H54 (cell line): ENCODE data around the gene DSCAML1.

Source experiments
- DNase-seq: peaks from one replicate; pipeline ENCODE4 v3.0.0; 2011; ENCODE audit warnings: low spot score, mixed read lengths; ENCODE audit not compliant: insufficient read length
- FAIRE-seq: peaks from 3 replicates; lab custom pipeline; 2011; peaks lifted over from hg19 to GRCh38; lab: Jason Lieb, UNC
- POLR2A ChIP-seq: IDR thresholded peaks from 2 replicates; pipeline ENCODE4 v1.6.1; 2011; ENCODE audit warnings: low read depth, mild to moderate bottlenecking, low read length

DSCAML1 gene

DNA sequence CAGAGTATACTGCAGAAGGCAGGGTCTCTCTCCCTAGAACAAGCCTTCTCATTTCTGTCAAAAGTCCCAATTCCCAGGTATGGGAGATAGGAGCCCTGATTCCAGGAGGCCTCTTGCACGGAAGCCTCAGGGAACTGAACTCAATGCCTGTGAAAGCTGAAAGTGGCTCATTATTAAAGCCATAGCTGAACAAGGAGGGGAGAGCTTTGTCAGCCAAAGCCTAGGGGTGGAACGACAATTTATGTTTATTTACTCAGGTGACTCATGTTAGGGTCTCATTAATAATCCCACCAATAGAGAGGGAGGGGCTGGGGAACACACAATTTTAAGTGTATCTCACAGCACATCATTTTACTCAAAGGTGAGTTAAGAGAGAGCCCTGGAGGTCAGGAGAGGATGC lies 44.9 kb downstream of the DSCAML1 start:
- FAIRE-seq (no peak), DNase-seq (no peak)
- TF ChIP-seq POLR2A, result no peak

DNA sequence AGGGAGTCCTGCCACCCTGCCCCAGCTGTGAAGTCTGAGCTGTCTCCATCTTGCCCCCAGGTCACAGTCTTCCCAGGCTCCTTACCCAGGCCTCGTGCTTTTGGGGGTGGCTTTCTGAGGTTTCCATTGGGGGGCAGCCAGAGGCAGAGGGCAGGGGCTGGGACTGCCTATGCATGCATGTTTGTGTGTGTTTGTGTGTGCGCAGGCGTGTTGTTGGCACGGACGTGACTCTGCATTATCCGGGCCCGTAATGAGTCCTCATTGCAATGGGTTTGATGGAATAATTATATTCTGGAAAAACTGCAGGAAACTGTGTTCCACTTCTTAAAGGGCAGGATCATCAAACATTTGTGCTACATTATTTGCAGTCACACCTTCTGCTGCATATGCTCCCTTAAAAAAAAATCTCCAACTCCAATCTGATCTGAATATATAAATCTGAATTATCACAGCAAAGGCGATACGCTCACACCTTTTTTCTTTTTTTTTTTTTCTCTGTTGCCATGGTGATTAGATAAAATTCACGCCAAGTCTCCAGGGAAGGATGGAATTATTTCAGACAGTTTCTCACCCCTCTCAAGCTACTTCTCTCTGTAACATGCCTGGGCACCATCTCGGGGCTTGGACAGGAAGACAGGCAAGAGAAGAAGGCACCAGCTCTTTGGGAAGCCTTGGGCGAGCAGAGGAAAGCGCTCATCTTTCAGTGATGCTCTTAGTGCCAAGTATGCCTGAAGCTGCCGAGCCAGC lies 45.9 kb downstream of the DSCAML1 start:
- DNase-seq (no peak), FAIRE-seq (no peak)
- no peak for TF ChIP-seq POLR2A

DNA sequence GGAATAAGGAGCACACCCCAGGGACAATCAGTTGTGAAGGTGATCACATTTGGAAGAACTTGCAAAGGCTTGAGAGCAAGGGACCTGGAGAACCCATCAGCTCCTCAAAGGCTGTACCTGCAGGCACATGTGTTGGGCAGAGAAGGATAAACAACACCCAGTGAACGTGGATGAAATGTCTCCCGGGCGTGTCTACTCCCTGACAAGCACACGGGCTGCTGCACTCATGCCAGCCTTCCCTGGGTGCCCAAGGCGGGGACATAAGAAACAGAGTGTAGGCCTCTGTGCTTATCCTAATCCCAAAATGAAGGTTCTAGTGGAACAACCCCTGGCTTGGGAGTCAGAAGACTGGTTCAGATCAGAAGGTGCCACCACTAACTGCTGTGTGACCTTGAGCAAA lies 46.7 kb downstream of the DSCAML1 start:
- no peak for FAIRE-seq
- DNase-seq, result no peak
- no peak for TF ChIP-seq POLR2A

DNA sequence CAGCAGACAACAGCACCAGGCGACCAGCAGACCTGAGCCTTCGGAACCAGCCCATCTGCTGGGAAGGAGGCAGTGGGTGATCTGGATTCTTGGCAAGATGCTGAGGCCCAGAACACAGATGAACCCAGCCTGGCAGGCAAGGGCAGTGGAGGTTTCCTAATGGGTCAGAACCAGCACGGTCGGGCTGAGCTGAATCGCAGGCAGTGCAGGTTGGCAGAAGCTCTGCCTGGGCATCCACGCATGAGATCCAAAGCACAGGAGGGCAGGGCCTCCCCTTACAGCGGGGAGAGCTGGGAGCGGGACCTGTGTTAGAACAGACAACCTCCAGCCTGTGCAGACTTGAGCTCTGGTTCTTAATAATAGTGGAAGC lies 47.5 kb downstream of the DSCAML1 start:
- no peak for TF ChIP-seq POLR2A
- FAIRE-seq, result no peak
- no peak for DNase-seq

DNA sequence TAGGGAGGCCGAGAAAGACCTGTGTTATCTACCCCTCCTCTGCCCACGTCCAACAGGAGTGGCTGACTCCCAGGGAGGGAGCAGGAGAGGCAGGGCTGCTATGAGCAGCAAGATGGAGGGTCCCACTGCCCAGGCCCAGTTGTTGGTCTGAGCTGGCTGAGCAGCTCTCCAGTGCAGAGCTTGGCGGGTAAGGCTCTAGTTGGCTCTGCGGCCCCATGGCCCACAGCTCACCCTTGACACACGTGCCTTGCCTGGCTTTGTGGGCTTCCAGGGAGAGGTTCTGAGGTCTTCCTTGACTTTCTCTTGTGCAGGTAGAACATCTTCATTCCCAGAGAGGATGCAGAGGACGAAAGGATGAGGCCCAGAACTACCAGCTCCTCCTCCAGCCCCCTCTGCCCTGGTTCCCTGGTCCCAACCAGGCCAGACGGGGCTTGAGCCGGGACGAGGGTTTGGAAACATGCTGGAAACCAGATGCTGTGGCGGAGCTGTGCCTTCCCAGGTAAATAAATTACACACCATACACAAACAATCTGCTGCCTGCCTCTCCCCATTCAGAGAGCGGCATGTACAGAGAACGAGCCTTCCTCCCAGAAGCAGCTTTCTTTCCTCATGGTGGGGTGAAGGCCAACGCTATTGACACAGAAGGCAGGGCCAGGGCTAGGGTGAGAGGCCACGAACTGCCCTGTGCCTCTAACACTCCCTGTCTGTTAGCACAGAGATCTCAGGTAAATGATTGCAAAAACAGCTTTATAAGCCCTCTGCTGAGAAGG lies 48.1 kb downstream of the DSCAML1 start:
- no peak for DNase-seq
- TF ChIP-seq POLR2A, result no peak
- no peak for FAIRE-seq

DNA sequence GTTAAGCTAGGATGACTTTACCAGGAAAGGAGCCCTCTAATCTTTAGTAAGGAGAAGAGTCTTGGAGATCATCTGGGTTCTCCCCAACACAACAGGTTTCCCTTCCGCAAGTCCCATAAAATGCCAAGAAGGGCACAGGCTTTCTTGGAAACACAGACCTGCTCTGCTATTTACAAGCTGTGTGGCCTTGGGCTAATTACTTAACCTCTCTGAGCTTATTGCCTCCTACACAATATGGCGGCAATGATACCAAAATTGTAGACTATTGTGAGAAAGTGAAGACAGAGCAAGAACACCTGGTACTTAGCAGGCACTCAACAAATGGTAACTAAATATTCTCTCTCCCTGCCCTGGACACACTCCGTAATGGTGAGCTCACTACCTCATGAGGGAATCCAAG lies 49.1 kb downstream of the DSCAML1 start:
- TF ChIP-seq POLR2A, result no peak
- no peak for DNase-seq
- FAIRE-seq, result no peak

DNA sequence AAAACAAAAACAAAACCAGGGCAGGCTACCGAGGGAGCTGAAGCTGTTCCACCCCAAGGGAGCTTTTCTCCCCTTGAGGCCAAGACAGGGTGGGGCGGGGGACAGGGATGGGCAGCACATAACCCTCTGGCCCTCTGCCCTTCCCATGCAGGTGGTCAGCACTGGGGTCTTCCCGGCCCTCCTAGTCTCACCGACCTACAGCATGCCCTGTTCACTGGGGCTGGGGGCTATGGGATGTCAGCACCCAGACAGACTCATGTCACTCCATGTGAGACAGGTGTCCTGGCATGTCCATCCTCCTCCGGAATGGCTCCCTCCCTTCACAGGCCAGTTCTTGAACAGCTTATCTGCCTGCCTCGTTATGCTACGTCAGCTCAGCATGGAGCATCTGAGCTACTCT lies 51.7 kb downstream of the DSCAML1 start:
- TF ChIP-seq POLR2A, result no peak
- FAIRE-seq, result no peak
- no peak for DNase-seq

DNA sequence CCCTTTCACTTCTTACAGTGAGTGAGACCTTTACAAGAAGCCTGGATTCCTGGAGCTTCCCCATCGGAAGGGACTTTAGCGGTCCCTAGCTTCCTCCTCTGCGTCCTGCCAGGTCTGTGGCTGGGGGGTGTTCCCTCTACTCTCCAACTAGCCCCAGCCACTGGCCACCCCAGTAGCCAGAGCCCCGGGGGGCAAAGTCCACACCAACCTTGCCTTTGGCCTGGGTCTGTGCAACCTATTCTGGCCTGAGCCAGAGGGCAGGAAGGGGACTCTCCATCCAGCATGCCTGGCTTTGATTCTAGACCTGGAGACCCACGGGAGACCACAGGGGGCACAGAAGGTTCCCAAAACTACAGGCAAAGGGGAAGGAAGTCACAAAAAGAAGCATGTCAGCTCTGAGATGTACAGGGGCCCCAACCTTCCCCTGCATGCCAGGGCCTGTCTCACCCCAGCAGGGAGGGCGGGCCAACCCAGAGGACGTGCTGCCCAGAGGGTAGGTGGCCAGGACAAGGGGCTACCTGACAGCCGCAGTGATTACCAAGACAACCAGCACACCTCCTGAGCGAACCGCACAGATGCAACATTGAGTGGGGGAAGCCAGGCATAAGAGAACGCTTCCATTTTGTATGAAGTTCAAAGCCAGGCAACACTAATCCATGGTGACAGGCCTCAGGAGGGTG lies 52.4 kb downstream of the DSCAML1 start:
- no peak for FAIRE-seq
- no peak for DNase-seq
- TF ChIP-seq POLR2A, result no peak

DNA sequence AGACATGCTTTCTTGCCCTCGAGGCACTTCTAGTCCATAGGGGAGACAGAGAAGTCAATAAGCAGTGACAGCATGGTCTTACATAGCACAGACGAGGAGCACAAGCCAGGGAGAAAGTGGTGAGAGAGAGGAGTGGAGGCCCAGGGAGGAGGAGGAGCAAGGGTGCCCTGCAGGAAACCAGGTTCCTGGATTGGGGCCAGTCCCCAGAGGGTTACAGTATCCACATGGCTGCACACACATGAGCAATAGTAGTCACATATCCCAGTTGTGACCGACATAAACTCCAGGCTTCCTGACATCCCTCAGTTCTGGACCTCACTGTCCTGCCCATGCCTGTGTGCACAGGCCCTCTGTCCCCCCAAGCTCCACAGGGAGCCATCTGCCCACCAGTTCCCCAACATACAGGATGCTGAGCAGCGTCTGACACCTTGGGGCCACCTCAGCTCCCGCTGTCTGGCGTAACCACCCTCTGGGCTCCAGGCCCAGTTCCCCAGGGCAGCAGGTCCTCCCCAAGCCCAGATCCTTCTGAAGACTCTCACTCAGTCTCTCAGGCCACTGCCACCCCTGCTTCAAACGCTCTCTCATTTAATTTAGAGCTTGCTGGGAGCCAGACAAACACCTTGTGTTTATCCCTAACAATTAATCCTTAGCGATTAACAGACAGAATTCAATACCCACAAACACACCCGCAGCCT lies 53.7 kb downstream of the DSCAML1 start:
- no peak for FAIRE-seq
- no peak for DNase-seq
- TF ChIP-seq POLR2A, result no peak

DNA sequence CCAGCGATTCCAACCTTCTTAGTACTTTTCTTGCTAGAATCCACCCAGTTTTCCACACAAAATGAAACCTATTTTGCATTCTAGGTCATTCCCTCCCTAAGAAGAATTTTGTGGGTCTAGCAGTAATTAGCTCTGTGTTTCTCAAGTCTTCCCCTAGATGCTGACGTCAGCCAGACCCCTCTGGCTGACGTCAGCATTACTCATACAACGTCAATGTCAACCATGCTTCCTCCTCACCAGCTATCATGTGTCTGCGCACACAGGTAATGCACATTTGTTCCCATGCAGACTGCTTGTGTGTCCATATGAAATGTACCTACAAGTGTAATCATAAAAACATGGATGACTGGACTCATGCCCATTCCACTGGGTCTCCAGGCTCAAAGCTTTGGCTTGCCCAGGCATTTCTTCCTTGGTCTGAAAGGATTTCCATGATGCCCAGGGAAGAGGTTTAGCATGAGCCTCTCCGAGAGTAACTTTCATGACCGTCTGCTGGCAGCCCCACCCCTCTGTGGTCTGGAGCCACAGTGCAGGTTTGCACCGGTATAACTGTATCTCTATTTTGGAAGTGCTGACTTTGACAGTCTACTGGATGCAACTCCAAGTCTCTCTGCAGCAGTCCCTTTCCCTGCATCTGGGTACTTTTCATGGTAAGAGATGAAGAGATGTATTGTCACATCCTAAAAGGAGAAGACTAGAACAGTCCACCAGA lies 58.6 kb downstream of the DSCAML1 start:
- FAIRE-seq (no peak), DNase-seq (no peak)
- no peak for TF ChIP-seq POLR2A

DNA sequence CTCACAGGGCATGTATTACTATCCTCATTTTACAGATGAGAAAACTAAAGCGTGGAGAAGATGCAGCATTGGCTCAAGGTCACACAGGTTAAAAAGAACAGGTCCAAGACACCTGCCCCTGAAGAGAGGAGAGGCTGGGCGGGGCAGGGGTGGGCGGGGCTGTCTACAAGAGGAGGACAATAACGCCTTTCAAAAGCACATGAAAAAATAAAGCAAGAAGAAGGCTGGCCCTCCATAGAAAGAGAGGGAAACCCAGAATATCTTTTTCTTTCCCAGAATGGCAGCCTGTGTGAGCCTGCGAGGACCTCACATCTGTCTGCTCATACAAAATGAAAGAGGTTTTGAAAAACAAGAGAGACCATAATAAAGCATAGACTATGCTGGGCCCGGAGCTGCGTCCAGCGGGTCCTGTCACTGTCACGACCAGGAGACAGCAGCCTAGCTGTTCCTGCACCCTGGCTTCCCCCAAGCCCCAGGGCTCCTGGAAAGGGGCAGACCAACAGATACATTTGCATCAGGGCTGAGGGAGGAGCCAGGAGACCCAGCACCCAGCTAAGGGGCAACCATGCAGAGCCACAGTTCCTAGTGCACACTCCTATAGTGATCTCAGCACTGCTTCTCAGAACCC lies 61.6 kb downstream of the DSCAML1 start:
- DNase-seq, result no peak
- no peak for FAIRE-seq
- no peak for TF ChIP-seq POLR2A

DNA sequence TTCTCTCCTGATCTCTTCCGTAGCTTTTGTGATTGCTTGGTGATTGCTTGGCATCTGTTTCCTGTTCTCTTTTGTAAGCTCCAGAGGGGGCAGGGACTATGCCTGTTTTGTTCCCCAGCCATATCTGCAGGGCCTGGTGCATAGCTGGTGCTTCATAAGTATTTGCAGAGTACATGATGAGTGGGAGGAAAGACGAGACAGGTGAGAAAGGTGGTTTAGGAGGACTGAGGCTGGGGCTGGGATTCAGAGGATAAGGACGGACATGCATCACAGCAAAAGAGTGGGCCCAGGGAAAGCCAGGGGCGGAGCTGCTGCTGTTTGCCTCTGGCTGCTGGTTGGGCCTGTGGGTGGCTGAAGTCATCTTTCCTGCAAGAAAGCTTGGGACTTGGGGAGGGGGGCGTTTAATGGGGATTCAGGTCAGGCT lies 62.4 kb downstream of the DSCAML1 start:
- no peak for DNase-seq
- FAIRE-seq, result no peak

DNA sequence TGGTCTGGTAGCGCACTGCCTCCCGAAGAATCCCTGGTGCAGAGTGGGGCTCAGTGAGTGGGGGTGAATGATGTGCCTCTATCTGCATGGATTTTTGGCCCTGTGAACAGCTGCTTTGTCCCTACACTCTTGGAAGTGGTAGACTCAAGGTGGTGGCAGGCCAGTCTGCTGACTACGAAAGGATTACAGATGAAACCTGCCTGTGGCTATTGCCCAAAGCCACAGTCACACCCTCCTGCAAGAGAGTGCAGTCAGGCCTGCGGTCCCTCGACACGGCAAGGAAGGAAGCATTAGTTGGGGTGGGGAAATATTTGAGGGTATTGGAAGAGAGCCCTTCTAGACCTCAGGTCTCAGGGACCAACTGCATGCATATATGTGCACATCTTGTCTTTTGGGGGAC lies 63.7 kb downstream of the DSCAML1 start:
- DNase-seq (no peak), FAIRE-seq (no peak)

More for the DNA sequence above, 62.4 kb downstream of the DSCAML1 start:
- no peak for TF ChIP-seq POLR2A

More for the DNA sequence above, 63.7 kb downstream of the DSCAML1 start:
- TF ChIP-seq POLR2A, result no peak
